GM23248 (cell line): ENCODE data around the gene GPHN.

Source experiments
- EZH2 ChIP-seq: fragments of 200-600 bp; sonication (generic); IDR thresholded peaks from 2 replicates; pipeline ENCODE4 v1.6.1; 2018; ENCODE audit warnings: antibody characterized with exemption, mild to moderate bottlenecking; ENCODE audit not compliant: insufficient read depth, poor library complexity, severe bottlenecking
- EZH2phosphoT487 ChIP-seq: fragments of 200-600 bp; sonication (generic); IDR thresholded peaks from 2 replicates; pipeline ENCODE4 v1.6.1; 2018; ENCODE audit warnings: antibody characterized with exemption, moderate library complexity, mild to moderate bottlenecking, low read depth; ENCODE audit not compliant: insufficient read depth

DNA sequence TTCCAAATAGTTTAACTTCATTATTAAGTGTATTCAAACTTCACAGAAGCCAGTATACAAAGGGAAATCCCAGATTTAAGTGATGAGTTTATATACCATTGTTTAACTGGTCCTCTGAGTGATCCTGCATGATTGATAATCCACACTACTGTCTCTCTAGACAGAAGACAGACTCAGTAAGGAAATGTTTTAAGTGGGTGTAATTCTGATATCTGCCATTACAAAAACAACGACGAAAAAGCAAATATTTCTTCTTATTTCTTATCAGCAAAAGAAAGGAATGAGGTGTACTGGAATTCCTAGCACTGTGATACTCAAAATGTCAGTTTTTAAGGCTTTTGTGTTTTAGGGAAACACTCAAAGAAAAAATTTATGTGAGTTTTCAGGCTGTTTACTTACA, 127.5 kb downstream of the GPHN start:
- TF ChIP-seq EZH2 (no peak), EZH2phosphoT487 (no peak)
